Measurements from ENCODE around the gene SLFN14. TPM values are rescaled to one million over a fixed set of nuclear protein-coding genes. Genes with fewer than 3 reads are reported as not detected.
"Not testable (repeated sequence)": the region's sequence is repeated elsewhere in the genome, so short reads cannot be mapped to it uniquely, and the experiment has no call there.

The SLFN14 gene
- total RNA-seq, 1 experiment from 2014 or later, result not detected

GRCh38 chr17:35519906-35520442, 40.6 kb downstream of the SLFN14 start:
- no TSS peak for BruUV-seq (replicated peaks)
- Histone ChIP-seq H4K20me1 (ENCODE audit: low read length) (no peaks in the 10 kb centered on the region), H3K4me3 (ENCODE audit: low read length) (no peak overlapping the region), H3K9ac (ENCODE audit: low read length) (no peak overlapping the region), H3K9me2 (replicated peaks; ENCODE audit: low read length) (no peaks in the 10 kb centered on the region), H3K4me1 (ENCODE audit: insufficient read depth, low read length) (no peaks in the 10 kb centered on the region), H3K4me2 (ENCODE audit: low read length) (no peak overlapping the region), H3K36me3 (ENCODE audit: low read depth, low read length) (no peaks in the 10 kb centered on the region), H3K27me3 (ENCODE audit: low read length) (peaks cover 4% of the 10 kb centered on the region; the same call in 1 of the 2 replicates), H3F3A (ENCODE audit: low read length, unreplicated experiment) (no peaks in the 10 kb centered on the region), H2AFZ (ENCODE audit: low read length) (no peak overlapping the region), H3K9me3 (ENCODE audit: low read length) (no peaks in the 10 kb centered on the region), H3K79me2 (ENCODE audit: low read length) (no peaks in the 10 kb centered on the region), H3K27ac (ENCODE audit: low read length) (no peak overlapping the region)
- DNase-seq (no peak), ATAC-seq (no peak)
- ChIA-PET CTCF (no interaction called here), POLR2A (ENCODE audit: unreplicated experiment) (no interaction called here)
- intact Hi-C loops (cut with micrococcal nuclease), result no loop called here
- TF ChIP-seq CTCF (conservative IDR thresholded peaks at IDR 0.05; ENCODE audit: low read depth, low read length), result no peak
- TF ChIP-seq EZH2phosphoT487 (IDR thresholded peaks at IDR 0.05; ENCODE audit: borderline replicate concordance, low read length), result no peak
- no peak for TF ChIP-seq EZH2 (IDR thresholded peaks at IDR 0.05; ENCODE audit: low read length, unreplicated experiment)

- no peak for DNase-seq
- H3K27ac ChIP-seq (ENCODE audit: low read length), result no peak overlapping the region
- H3K27me3 ChIP-seq (ENCODE audit: low read length), result peaks cover 10% of the 10 kb centered on the region
- no peaks in the 10 kb centered on the region for H3K4me1 ChIP-seq (ENCODE audit: insufficient read depth, low read length)
- no peak overlapping the region for H3K4me2 ChIP-seq (ENCODE audit: low read length)
- no peak overlapping the region for H2AFZ ChIP-seq (ENCODE audit: low read length)
- H3K4me3 ChIP-seq (ENCODE audit: low read length), result no peak overlapping the region
- ATAC-seq, result no peak
- H3F3A ChIP-seq (ENCODE audit: low read length, unreplicated experiment), result no peaks in the 10 kb centered on the region
- TF ChIP-seq EZH2phosphoT487 (IDR thresholded peaks at IDR 0.05; ENCODE audit: borderline replicate concordance, low read length) (no peak), CTCF (conservative IDR thresholded peaks at IDR 0.05; ENCODE audit: low read depth, low read length) (no peak), EZH2 (IDR thresholded peaks at IDR 0.05; ENCODE audit: low read length, unreplicated experiment) (no peak)
- no peaks in the 10 kb centered on the region for H3K9me3 ChIP-seq (ENCODE audit: low read length)
- intact Hi-C loops (cut with micrococcal nuclease), result no loop called here
- POLR2A ChIA-PET (ENCODE audit: unreplicated experiment), result no interaction called here
- no peaks in the 10 kb centered on the region for H3K9me2 ChIP-seq (replicated peaks; ENCODE audit: low read length)
- H3K79me2 ChIP-seq (ENCODE audit: low read length), result no peaks in the 10 kb centered on the region
- no peaks in the 10 kb centered on the region for H4K20me1 ChIP-seq (ENCODE audit: low read length)
- BruUV-seq (replicated peaks), result no TSS peak
- H3K36me3 ChIP-seq (ENCODE audit: low read depth, low read length), result no peaks in the 10 kb centered on the region
- CTCF ChIA-PET, result no interaction called here
- H3K9ac ChIP-seq (ENCODE audit: low read length), result no peak overlapping the region
Observed at GRCh38 chr17:35519439-35519838, 41.2 kb downstream of the SLFN14 start.

- H3K27ac ChIP-seq (ENCODE audit: low read length); H3K4me3 ChIP-seq (ENCODE audit: low read length); H3K36me3 ChIP-seq (ENCODE audit: low read depth, low read length); DNase-seq; H3F3A ChIP-seq (ENCODE audit: low read length, unreplicated experiment); intact Hi-C loops (cut with micrococcal nuclease); H3K9ac ChIP-seq (ENCODE audit: low read length); POLR2A ChIA-PET (ENCODE audit: unreplicated experiment); H3K79me2 ChIP-seq (ENCODE audit: low read length); CTCF ChIA-PET; H3K9me3 ChIP-seq (ENCODE audit: low read length); H2AFZ ChIP-seq (ENCODE audit: low read length); BruUV-seq (replicated peaks); H3K9me2 ChIP-seq (replicated peaks; ENCODE audit: low read length); H4K20me1 ChIP-seq (ENCODE audit: low read length); H3K4me2 ChIP-seq (ENCODE audit: low read length); ATAC-seq; H3K4me1 ChIP-seq (ENCODE audit: insufficient read depth, low read length): not testable (repeated sequence)
- H3K27me3 ChIP-seq (ENCODE audit: low read length), result peaks cover 20% of the 10 kb centered on the region
Observed at GRCh38 chr17:35518431-35518830, 42.2 kb downstream of the SLFN14 start.

Measured in PC-3 (cell line).